GM12878 (cell line): ENCODE data around the gene CCDC27. TPM values are rescaled to one million over a fixed set of nuclear protein-coding genes. Genes with fewer than 3 reads are reported as not detected.

Experiments
- ATAC-seq: fragments of 200-7000 bp; cut with Tn5 transposase; 3 replicates; pipeline ENCODE4 v1.9.1; 2020; ENCODE audit warnings: mild to moderate bottlenecking, moderate library complexity
- BruUV-seq: library from RNA; stranded (reverse); fragments of 400-500 nt; replicated peaks from 2 replicates; lab custom pipeline; 2021; lab: Mats Ljungman, UMichigan
- CTCF ChIA-PET: fragments of 300-600 bp; sonication (Branson Sonifier 250); formaldehyde crosslinking; extraction: SDS; loops from one replicate; lab custom pipeline; 2021; ENCODE audit warnings: inconsistent platforms; lab: Yijun Ruan, JAX
- POLR2A ChIA-PET: fragments of 350-600 bp; formaldehyde crosslinking; extraction: SDS; loops from one replicate; lab custom pipeline; 2021; ENCODE audit warnings: inconsistent platforms; lab: Charles Lee
- RAD21 ChIA-PET: fragments of 300-600 bp; sonication (Branson Sonifier 250); formaldehyde crosslinking; loops from one replicate; lab custom pipeline; 2023; ENCODE audit warnings: antibody characterized with exemption; ENCODE audit not compliant: unreplicated experiment; lab: Charles Lee
- SMC1A ChIA-PET: fragments of 300-600 bp; sonication (Branson Sonifier 250); formaldehyde crosslinking; loops from one replicate; lab custom pipeline; 2023; ENCODE audit not compliant: unreplicated experiment, uncharacterized antibody; lab: Charles Lee
- DNase-seq: peaks from one replicate; pipeline ENCODE4 v3.0.0-alpha.2; 2011; ENCODE audit warnings: low read depth, low spot score
- FAIRE-seq: peaks from 3 replicates; lab custom pipeline; 2011; peaks lifted over from hg19 to GRCh38; lab: Jason Lieb, UNC
- H2AFZ ChIP-seq: 2 replicates; pipeline ENCODE4 v1.6.0; 2011; ENCODE audit warnings: low read depth, low read length, control low read depth; ENCODE audit not compliant: control insufficient read depth
- H3K27ac ChIP-seq: 2 replicates; pipeline ENCODE4 v1.5.1; 2011; ENCODE audit warnings: control low read depth; ENCODE audit not compliant: control insufficient read depth, insufficient read depth
- H3K27me3 ChIP-seq, 2 experiments: replicated peaks in 1 of 2; 2 replicates each; pipeline versions ENCODE4 v1.6.0 to v1.6.1; 2011; ENCODE audit warnings: low read length in 1 of 2; ENCODE audit not compliant: control insufficient read depth in 2 of 2, insufficient read depth in 2 of 2
- H3K36me3 ChIP-seq, 2 experiments: 2 replicates each; pipeline ENCODE4 v1.5.1; 2011; ENCODE audit warnings: low read length in 1 of 2; ENCODE audit not compliant: control insufficient read depth in 2 of 2, insufficient read depth in 2 of 2
- H3K4me1 ChIP-seq: 2 replicates; pipeline ENCODE4 v1.6.1; 2011; ENCODE audit warnings: mild to moderate bottlenecking, low read length, moderate library complexity, mixed read lengths; ENCODE audit not compliant: control insufficient read depth, insufficient read depth
- H3K4me2 ChIP-seq: 2 replicates; pipeline ENCODE4 v1.6.0; 2011; ENCODE audit warnings: control low read depth; ENCODE audit not compliant: control insufficient read depth, insufficient read depth
- H3K4me3 ChIP-seq: fragments of 200-600 bp; sonication (generic); 2 replicates; pipeline ENCODE4 v1.5.1; 2016
- H3K79me2 ChIP-seq: 2 replicates; pipeline ENCODE4 v1.6.0; 2011; ENCODE audit warnings: low read length; ENCODE audit not compliant: control insufficient read depth, insufficient read depth
- H3K9ac ChIP-seq: 2 replicates; pipeline ENCODE4 v1.8.0; 2011; ENCODE audit warnings: low read length, control low read depth, mixed read lengths; ENCODE audit not compliant: control insufficient read depth, insufficient read depth
- H3K9me3 ChIP-seq: replicated peaks from 3 replicates; pipeline ENCODE4 v1.5.1; 2011; ENCODE audit warnings: mild to moderate bottlenecking, low read length; ENCODE audit not compliant: control insufficient read depth, insufficient read depth
- H4K20me1 ChIP-seq: 2 replicates; pipeline ENCODE4 v1.6.0; 2011; ENCODE audit not compliant: control insufficient read depth, insufficient read depth
- CHD1 ChIP-seq: IDR thresholded peaks from 2 replicates; pipeline ENCODE4 v1.6.1; 2012; ENCODE audit warnings: low read depth, low read length, improper control_type of control experiment
- EED ChIP-seq: sonication (generic); IDR thresholded peaks from 2 replicates; pipeline ENCODE4 v1.6.1; 2016; ENCODE audit warnings: antibody characterized with exemption, low read depth
- EP300 ChIP-seq, 2 experiments: fragments of 150-350 bp in 1 of 2; IDR thresholded peaks; 2 replicates each; pipeline ENCODE4 v1.6.1; 2011 to 2012; ENCODE audit warnings: low read depth in 2 of 2, low read length in 2 of 2, borderline replicate concordance in 1 of 2, improper control_type of control experiment in 1 of 2, inconsistent platforms in 1 of 2; ENCODE audit not compliant: control insufficient read depth in 1 of 2
- IRF5 ChIP-seq: fragments of 450-650 bp; IDR thresholded peaks from 2 replicates; pipeline ENCODE4 v1.6.1; 2017; ENCODE audit warnings: borderline replicate concordance
- POLR2A ChIP-seq: IDR thresholded peaks from 2 replicates; pipeline ENCODE4 v1.6.1; 2011; ENCODE audit warnings: low read depth, mild to moderate bottlenecking, low read length
- WGBS: methylation state at CpG from one replicate; pipeline ENCODE4 v1.1.6; 2016; ENCODE audit warnings: low lambda C conversion rate; ENCODE audit not compliant: insufficient replicate concordance, insufficient coverage; ENCODE audit errors: missing lambda C conversion rate; 5-methylcytosine and 5-hydroxymethylcytosine counted together
- in situ Hi-C: fragments of 300-500 bp; cut with MboI; formaldehyde crosslinking; loops from 9 replicates; pipeline ENCODE4 v1.14.3; 2018; ENCODE audit warnings: mixed read lengths
- intact Hi-C: fragments of 100-400 bp; cut with micrococcal nuclease; formaldehyde crosslinking; loops from one replicate; pipeline ENCODE4 v1.14.2; 2022; ENCODE audit not compliant: unreplicated experiment
- polyA plus RNA-seq, 11 experiments: library from polyadenylated mRNA; depleted of rRNA in 4 of 11; unstranded in 6 of 11; stranded (reverse) in 5 of 11; fragments of >200 nt; fragmentation: Nextera tagmentation in 4 of 11; fragmentation: Illumina TruSeq in 1 of 11; extraction: Ambion mirVana in 4 of 11; extraction: Trizol in 1 of 11; gene quantifications; 1 replicate in 1 of 11; 2 replicates in 10 of 11; pipeline versions ENCODE4 v1.2.1 to v1.2.3, GENCODE V29; 2011 to 2016; ENCODE audit warnings: inconsistent platforms in 2 of 11, missing spikeins in 2 of 11, low read depth in 1 of 11
- total RNA-seq, 4 experiments: library from RNA; depleted of rRNA in 3 of 4; stranded (reverse); fragments of >200 nt in 3 of 4; fragmentation: Illumina TruSeq in 1 of 4; extraction: Trizol in 1 of 4; gene quantifications; 2 replicates each; pipeline versions ENCODE4 v1.2.1 to v1.2.3, GENCODE V29; 2013 to 2021
- TF ChIP-seq, protein P1 (sequence below): fragments of 450-650 bp; IDR thresholded peaks from 2 replicates; pipeline ENCODE4 v1.6.1; 2018; ENCODE audit warnings: borderline replicate concordance, mild to moderate bottlenecking; ENCODE audit not compliant: partially characterized antibody

The CCDC27 gene
- total and polyA plus RNA-seq, 10 of the 15 experiments (the other 5 are each of a cell fraction or from before 2014, with no cell fraction given): 0.05 TPM; not detected in 9

GRCh38 chr1:3729594-3730542, 22.4 kb upstream of the CCDC27 start:
- no peaks in the 10 kb centered on the region for H3K4me1 ChIP-seq
- no peaks in the 10 kb centered on the region for H3K9me3 ChIP-seq
- CTCF ChIA-PET: no interaction called here
- H3K27me3 ChIP-seq: no peaks in the 10 kb centered on the region
- ATAC-seq (no peak), DNase-seq (no peak), FAIRE-seq (no peak)
- H3K79me2 ChIP-seq: no peaks in the 10 kb centered on the region
- no peak overlapping the region for H3K9ac ChIP-seq
- no peak overlapping the region for H3K27ac ChIP-seq
- POLR2A ChIA-PET: no interaction called here
- RAD21 ChIA-PET: no interaction called here
- WGBS: 59% methylated on average over 30 of the region's 32 CpGs
- in situ Hi-C loops: no loop called here
- no TSS peak for BruUV-seq
- SMC1A ChIA-PET: no interaction called here
- H2AFZ ChIP-seq: no peak overlapping the region
- H3K4me2 ChIP-seq: no peak overlapping the region
- TF ChIP-seq POLR2A (peak; percentile 32; the same call in 1 of the 2 replicates), CHD1 (no peak), EP300 (IDR thresholded peaks at IDR 0.05; ENCODE audit: borderline replicate concordance in 1 of 2, control insufficient read depth in 1 of 2, low read depth in 2 of 2, low read length in 2 of 2) (no peak), IRF5 (no peak), EED (no peak)
- TF ChIP-seq, protein P1, sequence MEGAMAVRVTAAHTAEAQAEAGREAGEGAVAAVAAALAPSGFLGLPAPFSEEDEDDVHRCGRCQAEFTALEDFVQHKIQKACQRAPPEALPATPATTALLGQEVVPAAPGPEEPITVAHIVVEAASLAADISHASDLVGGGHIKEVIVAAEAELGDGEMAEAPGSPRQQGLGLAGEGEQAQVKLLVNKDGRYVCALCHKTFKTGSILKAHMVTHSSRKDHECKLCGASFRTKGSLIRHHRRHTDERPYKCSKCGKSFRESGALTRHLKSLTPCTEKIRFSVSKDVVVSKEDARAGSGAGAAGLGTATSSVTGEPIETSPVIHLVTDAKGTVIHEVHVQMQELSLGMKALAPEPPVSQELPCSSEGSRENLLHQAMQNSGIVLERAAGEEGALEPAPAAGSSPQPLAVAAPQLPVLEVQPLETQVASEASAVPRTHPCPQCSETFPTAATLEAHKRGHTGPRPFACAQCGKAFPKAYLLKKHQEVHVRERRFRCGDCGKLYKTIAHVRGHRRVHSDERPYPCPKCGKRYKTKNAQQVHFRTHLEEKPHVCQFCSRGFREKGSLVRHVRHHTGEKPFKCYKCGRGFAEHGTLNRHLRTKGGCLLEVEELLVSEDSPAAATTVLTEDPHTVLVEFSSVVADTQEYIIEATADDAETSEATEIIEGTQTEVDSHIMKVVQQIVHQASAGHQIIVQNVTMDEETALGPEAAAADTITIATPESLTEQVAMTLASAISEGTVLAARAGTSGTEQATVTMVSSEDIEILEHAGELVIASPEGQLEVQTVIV: no peak
- intact Hi-C loops: no loop called here
- H4K20me1 ChIP-seq: no peaks in the 10 kb centered on the region
- peaks cover 0 to 34% of the 10 kb centered on the region in 2 experiments; a peak in 2 of 4 replicates for H3K36me3 ChIP-seq
- H3K4me3 ChIP-seq: no peak overlapping the region
